Activated CD4-positive, alpha-beta T cell treated with anti-CD3 and anti-CD28 coated beads, Interleukin-2, Interleukin-4, amounts not matched to agents 100 ng/mL and 50 ng/mL, durations not matched to agents 16 hours and 8 hours (primary cell): ENCODE results near the gene ACTR10.

Source experiments
- DNase-seq: peaks from one replicate; pipeline ENCODE4 v3.0.0-alpha.2; 2020; ENCODE audit warnings: low spot score

Gene ACTR10

GRCh38 chr14:58199726-58200479 is at the start of gene ACTR10:
ACTR10 (plus strand) TSS chr14:58200149; CDS start chr14:58200218, 69 bp downstream.
- peak; percentile 87 for DNase-seq

- no peak for DNase-seq
These were observed 49.6 kb upstream of the ACTR10 start for GRCh38 chr14:58150243-58150805.

- DNase-seq = no peak
These were observed 48.6 kb upstream of the ACTR10 start for GRCh38 chr14:58151133-58152013.

GRCh38 chr14:58152014-58152857 is 47.7 kb upstream of the ACTR10 start, which contains the start of gene ARMH4:
ARMH4 (minus strand) TSS chr14:58152213; CDS start chr14:58139358, 12,855 bp downstream.
- DNase-seq = peak; percentile 78

GRCh38 chr14:58160561-58160960 is 39.4 kb upstream of the ACTR10 start:
- no peak for DNase-seq

GRCh38 chr14:58166005-58166983 is 33.7 kb upstream of the ACTR10 start:
- DNase-seq = peak; percentile 69

GRCh38 chr14:58167057-58167456 is 32.9 kb upstream of the ACTR10 start:
- DNase-seq = no peak

- no peak for DNase-seq
These were observed 32.1 kb upstream of the ACTR10 start for GRCh38 chr14:58167891-58168290.

GRCh38 chr14:58171090-58171489 is 28.9 kb upstream of the ACTR10 start:
- peak; percentile 66 for DNase-seq

- no peak for DNase-seq
These were observed 22.8 kb upstream of the ACTR10 start for GRCh38 chr14:58177125-58177524.

GRCh38 chr14:58189176-58189575 is 10.8 kb upstream of the ACTR10 start:
- no peak for DNase-seq

GRCh38 chr14:58191763-58192601 is 8.0 kb upstream of the ACTR10 start:
- no peak for DNase-seq

- no peak for DNase-seq
These were observed 6.4 kb upstream of the ACTR10 start for GRCh38 chr14:58193542-58193941.

GRCh38 chr14:58196198-58196597 is 3.8 kb upstream of the ACTR10 start:
- DNase-seq = no peak

GRCh38 chr14:58198086-58198485 is 1.9 kb upstream of the ACTR10 start:
- no peak for DNase-seq

GRCh38 chr14:58200480-58200841 is 512 bp downstream of the ACTR10 start:
- DNase-seq = no peak

- no peak for DNase-seq
These were observed 897 bp downstream of the ACTR10 start for GRCh38 chr14:58200846-58201245.

- no peak for DNase-seq
These were observed 13.2 kb downstream of the ACTR10 start for GRCh38 chr14:58213176-58213575.

GRCh38 chr14:58215191-58215914 is 15.4 kb downstream of the ACTR10 start:
- DNase-seq = no peak
